GM10847 (cell line): ENCODE measurements around the gene PITRM1.

Experiments
- POLR2A ChIP-seq: IDR thresholded peaks from 2 replicates; pipeline ENCODE4 v1.6.1; 2011; ENCODE audit not compliant: insufficient read length; ENCODE audit errors: extremely low read depth

PITRM1 gene

GRCh38 chr10:3150366-3150765 lies 22.2 kb downstream of the PITRM1 start:
- no peak for TF ChIP-seq POLR2A

DNA sequence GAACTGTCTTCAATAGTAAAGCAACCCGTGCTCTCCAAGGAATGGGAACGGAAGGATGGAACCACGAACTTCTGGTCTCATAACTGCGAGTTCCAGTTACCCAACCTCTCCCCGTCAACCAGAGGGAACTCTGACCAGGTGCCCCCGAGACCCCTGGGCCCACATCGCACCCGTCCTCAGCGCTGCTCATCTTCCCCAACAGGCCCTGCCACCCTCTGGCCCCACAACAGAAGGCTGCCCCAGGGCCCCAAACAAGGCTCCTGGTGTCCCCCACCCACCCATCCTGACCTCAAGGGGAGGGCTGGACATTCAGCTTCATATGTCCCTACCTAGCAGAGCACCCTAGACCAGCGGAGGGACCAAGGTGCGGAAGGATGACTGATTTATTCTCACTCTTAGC lies 22.7 kb downstream of the PITRM1 start:
- TF ChIP-seq POLR2A: no peak

GRCh38 chr10:3148994-3149393 lies 23.6 kb downstream of the PITRM1 start:
- no peak for TF ChIP-seq POLR2A

DNA sequence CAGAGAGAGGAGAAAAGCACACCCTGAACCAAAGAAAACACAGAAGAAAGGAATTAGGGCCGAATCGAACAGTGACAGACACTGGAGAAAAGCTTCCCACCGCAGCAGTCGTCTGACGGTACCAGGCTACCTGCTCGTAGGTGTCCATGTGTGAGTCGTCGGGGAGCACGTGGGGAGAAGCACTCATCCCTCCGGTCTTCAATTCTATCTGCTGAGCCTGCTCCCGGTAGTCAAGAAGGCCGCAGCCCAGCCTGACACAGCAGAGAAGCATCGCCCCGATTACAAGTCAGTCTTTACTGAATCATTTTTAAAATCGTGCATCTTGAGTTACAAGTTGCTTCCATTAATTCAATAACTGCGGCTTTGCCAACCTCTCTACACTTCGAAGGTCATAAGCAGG lies 24.5 kb downstream of the PITRM1 start:
- no peak for TF ChIP-seq POLR2A

GRCh38 chr10:3147117-3147820 lies 25.3 kb downstream of the PITRM1 start:
- TF ChIP-seq POLR2A: no peak

- TF ChIP-seq POLR2A: no peak
These were observed 26.3 kb downstream of the PITRM1 start for GRCh38 chr10:3146289-3146688.

DNA sequence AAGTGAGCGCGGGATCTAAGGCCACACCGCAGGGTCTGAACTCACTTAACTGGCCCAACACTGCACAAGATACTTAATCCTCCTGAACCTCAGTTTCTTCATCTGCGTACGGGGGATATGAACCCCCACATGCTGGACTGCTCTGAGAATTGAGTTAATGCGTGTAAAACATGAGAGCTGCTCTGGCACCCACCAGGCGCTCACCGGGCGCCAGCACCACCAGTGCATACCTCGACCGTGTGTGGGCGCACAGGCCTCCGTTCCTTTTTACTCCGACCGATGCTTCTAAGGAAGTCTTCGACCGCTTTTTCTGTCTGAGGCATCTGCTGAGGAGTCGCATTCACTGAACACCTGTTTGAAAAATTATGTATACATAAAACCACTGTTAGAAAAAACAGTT lies 27.2 kb downstream of the PITRM1 start:
- no peak for TF ChIP-seq POLR2A

DNA sequence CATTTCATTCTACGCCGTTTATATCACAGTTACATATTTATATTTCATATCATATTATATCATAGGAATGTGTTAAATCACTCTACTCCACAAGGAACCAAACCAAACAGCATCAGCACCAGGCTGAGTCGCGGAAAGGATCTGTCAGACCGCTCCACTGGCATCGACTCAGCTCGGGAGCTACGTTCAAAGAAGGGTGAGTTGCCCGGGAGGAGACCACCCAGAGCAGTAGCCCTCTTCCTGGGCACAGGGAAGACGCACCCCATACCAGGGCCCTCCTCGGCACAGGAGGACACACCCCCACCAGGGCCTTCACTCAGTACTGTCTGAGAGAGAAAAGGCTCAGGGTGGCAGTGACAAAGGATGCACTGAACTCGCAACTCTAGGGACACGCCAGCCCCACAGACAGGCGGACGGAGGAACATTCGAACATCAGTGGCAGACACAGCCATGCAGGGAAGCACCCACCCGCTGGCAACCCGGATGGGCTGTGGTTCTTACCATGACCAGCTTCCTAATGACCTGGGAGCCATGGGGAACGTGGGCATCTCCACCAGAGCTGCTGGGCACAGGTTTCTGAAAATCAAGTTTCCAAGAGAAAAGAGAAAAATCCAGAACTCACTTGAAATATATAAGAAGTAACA lies 28.7 kb downstream of the PITRM1 start:
- no peak for TF ChIP-seq POLR2A

DNA sequence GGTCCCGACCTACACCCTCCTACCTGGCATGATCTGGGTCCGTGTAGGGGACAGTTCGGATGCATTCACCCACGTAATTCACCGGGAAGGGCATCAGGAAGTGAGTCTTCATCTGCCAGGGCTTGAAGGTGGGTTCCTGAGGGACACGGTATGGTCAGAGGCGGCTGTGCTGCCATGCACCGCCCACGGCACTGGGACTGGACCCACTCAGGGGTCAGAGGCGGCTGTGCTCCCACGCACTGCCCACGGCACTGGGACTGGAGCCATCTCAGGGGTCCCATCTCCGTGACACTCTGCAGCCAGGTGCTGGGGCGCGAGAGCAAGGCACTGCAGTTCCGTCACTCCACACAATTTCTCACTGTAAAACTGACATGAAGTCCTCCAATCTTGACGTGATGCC lies 29.2 kb downstream of the PITRM1 start:
- TF ChIP-seq POLR2A: no peak

DNA sequence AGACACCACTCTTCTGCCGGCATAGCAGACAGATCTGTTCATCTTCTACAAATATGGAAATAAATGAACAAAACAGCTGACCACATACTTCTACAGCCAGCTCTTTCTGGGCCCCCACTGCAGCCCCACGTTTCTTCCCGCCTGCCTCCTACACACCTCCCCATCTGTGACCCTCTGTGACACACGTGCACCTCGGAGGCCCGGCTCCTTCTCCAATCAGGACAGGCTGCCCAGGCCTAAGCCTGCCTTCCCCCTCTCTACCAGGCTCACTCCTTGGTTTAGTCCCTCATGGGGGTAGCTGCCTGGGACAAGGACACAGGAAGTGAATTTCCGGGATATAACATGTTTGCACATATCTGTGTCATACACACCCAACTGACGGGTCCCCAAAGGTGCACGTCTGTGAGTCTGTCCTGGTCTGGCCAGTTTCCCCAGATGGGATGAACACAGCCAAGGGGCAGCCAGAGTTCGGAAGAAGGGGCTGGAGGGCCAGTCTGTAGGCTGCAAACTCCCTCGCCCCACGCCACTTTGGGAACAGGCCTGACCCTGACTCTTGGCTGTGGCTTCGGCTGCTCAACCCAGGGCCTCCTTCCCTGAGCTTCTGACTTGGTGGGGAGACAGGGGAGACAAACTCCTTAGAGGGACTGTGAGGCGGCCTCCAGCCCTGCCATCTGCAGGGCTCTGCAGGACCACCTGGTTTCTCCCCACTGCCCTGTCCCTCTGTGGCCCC lies 30.3 kb downstream of the PITRM1 start:
- TF ChIP-seq POLR2A: no peak

- no peak for TF ChIP-seq POLR2A
These were observed 31.1 kb downstream of the PITRM1 start for GRCh38 chr10:3141351-3142005.

- TF ChIP-seq POLR2A: no peak
These were observed 32.3 kb downstream of the PITRM1 start for GRCh38 chr10:3140280-3140679.

- TF ChIP-seq POLR2A: no peak
These were observed 33.2 kb downstream of the PITRM1 start for GRCh38 chr10:3139216-3139910.

DNA sequence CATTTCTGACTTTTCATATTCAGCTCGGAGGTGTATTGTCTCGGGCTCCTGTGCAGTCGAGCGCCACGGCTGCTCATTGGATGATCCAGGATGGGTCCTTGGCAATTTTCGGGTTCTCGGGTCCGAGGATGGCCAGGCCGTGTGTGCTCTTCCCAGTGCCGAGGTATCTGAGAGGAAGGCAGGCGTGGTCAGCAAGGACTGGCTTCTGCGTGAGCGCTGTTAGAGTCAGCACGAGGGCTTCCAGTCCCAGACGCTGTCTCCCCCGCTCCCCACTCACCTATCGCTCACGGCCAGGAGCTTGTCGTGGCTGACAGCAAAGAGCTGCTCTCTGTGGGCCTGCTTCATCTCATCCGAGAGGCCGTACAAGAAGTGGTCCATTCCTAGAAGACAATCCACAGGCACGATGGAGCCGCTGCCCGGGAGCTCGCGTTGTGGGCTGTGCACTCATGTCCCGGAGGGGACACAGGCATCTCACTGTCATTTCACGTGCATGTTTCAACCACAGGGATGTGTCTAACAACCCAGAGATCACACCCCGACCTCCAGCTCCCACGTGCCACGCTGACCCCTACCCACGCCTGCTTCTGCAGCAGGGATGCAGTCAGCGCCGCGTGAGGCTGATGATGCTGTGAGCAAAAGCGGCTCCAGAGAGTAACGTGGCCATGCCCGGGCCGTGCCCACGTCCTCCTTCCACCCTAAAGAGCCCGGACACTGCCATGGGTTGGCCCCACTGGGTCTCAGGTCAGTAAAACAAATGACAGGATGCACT lies 34.4 kb downstream of the PITRM1 start:
- TF ChIP-seq POLR2A: no peak
